ENCODE measurements around the gene RASGRP4.

DNA sequence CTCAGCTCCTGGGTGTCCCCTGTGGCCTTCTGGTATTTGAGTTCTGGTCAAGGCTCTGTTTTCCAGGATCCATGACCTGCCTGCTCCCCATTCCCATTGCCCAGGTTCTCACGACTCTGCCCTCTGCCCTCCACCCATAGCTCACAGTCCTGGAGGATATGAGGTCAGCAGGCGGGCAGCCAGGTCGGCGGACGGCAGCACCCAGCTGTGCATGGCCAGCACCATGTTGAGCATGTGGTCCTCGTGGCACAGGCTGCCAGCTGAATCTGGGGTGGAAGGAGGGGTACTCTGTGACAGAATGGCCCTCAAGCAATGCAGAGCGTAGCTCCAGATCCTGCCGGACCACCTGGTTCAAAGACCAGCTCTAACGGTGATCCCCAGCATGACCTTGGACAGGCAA lies 5.1 kb downstream of the RASGRP4 start:
- TF ChIP-seq, protein P1, sequence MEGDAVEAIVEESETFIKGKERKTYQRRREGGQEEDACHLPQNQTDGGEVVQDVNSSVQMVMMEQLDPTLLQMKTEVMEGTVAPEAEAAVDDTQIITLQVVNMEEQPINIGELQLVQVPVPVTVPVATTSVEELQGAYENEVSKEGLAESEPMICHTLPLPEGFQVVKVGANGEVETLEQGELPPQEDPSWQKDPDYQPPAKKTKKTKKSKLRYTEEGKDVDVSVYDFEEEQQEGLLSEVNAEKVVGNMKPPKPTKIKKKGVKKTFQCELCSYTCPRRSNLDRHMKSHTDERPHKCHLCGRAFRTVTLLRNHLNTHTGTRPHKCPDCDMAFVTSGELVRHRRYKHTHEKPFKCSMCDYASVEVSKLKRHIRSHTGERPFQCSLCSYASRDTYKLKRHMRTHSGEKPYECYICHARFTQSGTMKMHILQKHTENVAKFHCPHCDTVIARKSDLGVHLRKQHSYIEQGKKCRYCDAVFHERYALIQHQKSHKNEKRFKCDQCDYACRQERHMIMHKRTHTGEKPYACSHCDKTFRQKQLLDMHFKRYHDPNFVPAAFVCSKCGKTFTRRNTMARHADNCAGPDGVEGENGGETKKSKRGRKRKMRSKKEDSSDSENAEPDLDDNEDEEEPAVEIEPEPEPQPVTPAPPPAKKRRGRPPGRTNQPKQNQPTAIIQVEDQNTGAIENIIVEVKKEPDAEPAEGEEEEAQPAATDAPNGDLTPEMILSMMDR (IDR thresholded peaks at IDR 0.05) = no peak
- no peak for TF ChIP-seq POLR2A (IDR thresholded peaks at IDR 0.05)
